Activated T-cell treated with anti-CD3 and anti-CD28 coated beads for 1 hour (primary cell): Measurements from ENCODE around the gene ACADVL.
A peak's percentile ranks its signal among the peaks of the same experiment; 100 is the strongest.
"Not testable (repeated sequence)": the region's sequence is repeated elsewhere in the genome, so short reads cannot be mapped to it uniquely, and the experiment has no call there.

Experiments used
- DNase-seq: peaks from one replicate; pipeline ENCODE4 v3.0.0-alpha.2; 2020; ENCODE audit warnings: low read depth

Gene ACADVL

DNA sequence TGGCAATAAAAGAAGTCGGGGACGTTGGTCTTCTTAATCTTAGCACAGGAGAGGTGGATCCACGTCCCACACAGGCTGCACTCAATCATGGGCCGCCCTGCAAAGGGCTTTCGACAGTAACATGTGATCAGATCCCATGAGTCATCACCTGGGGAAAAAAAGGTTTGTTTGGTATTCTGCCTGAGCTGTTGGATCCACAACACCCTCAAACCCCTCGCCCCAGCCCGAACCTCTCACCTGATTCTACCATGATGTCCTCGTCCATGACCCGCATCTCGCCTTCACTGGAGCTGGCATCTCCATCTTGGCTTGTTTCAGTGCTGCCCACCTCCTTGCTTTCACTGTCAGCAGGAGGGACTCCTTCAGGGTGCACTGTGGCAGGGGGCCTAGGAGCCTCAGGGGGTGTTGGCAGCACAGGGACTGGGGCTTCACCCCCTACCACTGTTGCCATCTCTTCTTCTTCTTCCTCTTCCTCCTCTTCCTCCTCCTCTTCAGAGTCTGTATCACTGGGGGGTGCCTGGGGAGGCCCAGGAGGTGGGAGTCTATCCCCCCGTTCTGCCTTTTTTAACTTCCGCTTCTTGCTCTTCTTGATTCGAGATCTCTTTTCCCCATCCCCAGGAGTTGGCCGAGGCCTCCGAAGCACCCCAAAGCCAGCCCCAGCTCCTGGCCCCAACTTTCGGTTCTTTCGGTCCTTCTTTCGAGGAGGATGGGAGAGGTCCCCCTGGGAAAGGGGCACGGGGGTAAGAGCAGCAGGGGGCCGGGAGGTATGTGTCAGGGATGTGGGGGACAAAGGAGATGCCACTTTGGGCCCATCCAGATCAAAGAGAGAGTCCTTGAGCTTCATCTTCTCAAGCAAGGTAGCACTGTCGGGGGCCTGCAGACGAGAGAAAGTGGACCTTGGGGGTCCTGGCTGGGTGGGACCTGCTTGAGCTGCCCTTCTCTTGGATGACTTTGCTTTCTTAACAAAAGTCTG lies 16.2 kb downstream of the ACADVL start:
- no peak for DNase-seq

DNA sequence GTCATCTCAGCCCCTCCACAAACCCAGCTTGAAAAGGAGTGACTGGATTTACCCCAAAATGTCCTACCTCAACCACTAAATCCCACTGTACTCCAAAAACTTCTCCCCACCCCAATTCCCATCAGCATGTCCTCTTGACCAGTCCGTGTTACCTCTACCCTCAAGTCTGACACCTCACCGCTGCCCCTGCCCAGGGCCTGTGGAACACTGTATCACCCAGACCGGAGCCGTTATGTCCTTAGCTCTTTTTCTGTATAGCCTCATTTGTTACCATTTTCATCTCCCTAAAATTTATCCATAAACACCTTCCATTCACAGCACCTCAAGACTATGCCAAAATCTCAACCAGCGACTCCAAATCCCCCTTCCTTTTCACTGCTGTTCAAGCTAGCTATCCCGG lies 17.1 kb downstream of the ACADVL start:
- DNase-seq, result no peak

DNA sequence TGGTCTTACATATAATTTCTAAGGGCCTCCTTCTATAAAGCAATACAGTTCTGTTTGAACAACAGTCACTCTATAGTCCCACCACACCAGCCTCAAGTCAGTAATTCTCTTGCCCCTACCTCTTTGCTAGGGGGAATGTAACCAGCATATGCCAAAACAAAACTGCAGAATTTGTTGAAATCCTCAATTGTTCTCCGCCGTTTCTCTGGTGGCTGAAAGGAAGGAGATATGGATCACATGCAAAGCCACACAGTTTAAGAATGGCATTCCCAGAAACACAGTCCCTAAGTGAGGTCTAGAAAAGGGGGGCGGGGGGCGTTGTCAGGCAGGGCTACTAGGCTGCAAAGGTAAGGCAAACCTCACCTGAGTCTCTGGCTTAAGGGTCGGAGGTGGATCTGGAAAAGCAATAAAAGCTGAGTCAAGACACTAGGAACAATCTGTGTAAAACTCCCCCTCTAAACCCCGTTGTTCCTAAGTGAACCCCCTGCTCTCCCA lies 17.6 kb downstream of the ACADVL start:
- no peak for DNase-seq

DNA sequence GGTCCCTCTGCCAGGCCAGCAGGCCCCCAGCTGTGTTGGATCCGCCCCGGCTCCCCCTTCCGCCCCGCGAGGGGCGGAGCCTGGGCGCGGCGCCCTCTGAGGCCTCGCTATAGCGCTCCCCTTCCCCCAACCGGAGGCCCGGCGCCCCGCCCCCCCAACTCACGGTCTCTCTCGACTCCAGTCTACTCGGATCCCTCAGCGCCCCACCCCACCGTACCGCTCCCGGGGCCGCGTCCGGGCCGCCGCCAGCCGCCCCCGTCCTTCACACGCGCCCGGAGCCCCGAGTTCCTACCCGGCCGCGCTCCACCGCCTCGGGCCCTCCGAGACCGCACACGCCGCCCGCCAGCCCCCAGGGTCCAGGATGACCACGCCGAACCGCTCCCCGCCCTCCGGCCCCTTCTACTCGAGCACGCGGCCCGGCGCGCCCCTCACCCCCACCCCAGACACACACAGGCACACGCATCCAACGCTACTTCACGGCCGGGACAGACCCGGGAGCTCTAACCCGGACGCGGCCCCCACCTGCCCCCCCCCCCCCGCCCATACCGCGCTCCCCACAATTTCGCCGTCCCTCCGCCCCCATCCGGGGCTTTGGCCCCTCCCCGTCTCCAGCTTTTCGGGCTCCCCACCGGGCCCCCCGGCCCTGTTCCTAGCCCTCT lies 18.2 kb downstream of the ACADVL start:
- peak; percentile 84 for DNase-seq

DNA sequence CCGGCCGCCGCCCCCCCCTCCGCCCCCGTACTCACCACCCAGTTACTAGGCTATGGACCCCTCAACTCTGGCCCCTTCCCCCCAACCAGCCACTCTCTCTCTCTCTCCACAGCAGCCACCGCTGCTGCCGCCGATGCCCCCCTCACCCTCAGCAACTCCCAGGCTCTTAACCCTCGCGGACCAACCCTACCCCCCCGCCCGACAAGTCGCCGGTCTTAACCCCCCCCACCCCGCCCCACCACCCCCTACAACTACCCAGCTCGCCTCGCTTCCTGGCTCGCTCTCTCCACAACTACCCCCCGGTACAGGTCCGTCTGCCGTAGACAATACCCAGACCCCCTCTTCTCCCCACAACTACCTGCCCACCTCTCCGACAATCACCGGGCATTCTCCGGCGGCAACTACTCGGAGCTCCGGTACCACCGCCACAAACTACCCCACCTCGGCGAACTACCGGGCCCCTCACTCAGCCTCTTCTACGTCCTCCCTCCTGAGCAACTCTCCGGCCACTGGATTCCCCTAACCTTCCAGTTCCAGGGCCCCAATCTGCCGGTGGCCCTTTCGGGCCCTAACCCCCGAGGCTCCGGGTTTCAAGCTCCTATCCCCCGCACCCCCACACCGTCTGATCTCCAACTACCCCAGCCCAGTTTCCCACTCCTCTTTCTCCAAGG lies 18.8 kb downstream of the ACADVL start:
- DNase-seq, result no peak

DNA sequence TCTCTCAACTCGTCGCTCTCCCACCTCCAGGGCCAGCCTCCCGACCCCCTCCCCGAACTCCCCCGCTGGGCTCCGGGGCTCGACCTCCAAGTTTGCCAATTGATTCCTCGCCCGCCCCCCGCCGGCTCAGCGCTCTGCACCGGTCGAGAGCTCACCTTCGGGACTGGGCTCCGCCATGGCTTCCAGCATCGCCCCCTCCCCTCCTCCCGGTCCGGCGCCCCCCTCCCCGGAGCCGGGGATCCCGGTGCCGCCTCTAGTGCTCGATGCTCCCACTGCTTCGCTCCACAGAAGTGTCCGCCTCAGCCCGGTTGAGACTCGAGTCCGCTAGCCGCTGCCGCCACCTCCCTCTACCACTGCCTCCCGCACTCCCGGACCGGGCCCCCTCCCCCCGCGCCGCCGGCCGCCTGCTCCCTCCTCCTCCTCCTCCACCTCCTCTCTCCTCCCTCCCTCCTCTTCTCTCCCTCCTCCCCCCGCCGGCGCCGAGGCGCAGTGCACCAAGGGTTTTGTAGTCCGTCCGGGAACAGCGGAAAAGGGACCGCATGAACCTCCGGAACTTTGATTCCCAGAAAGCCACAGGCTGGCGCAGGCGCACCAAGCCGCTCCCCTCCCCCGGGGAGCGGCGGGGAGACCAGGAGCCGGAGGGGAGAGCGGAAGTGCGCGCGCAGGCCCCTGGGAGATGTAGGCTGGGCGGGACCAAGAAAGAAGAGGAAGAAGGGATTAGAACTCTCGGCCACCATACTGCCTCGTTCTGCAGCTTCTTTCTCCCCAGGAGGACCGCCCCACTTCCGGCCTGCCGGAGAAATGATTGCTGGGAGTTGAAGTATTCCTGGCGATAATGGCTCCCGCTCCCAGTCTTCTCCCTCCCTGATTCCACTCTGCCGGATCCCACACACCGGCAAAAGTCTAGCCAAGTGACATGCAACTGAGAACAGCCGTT lies 19.6 kb downstream of the ACADVL start, which contains the start of gene PHF23:
PHF23 (minus strand) TSS at position 367 of the 937 bp plus-strand sequence; CDS start at position 189, 178 bp downstream.
- DNase-seq, result peak; percentile 94

DNA sequence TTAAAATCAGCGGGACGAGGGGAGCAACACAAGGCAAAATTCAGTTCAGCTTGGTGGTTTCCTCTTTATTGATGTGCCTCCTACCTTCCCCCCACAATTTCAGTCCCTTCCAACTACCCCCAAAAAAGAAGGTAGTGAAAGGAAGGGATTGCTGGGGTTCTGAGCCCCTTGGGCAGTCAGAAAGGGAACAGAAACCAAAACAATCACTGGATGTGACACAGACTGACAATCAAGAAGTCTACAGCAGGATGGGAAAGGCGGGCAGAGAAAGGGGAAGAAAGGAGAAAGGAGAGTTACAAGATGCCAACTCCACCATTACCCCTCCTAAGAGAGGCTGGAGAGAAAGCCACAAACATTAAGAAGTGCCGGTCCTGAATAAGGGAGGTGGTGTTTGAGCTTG lies 20.6 kb downstream of the ACADVL start:
- no peak for DNase-seq

DNA sequence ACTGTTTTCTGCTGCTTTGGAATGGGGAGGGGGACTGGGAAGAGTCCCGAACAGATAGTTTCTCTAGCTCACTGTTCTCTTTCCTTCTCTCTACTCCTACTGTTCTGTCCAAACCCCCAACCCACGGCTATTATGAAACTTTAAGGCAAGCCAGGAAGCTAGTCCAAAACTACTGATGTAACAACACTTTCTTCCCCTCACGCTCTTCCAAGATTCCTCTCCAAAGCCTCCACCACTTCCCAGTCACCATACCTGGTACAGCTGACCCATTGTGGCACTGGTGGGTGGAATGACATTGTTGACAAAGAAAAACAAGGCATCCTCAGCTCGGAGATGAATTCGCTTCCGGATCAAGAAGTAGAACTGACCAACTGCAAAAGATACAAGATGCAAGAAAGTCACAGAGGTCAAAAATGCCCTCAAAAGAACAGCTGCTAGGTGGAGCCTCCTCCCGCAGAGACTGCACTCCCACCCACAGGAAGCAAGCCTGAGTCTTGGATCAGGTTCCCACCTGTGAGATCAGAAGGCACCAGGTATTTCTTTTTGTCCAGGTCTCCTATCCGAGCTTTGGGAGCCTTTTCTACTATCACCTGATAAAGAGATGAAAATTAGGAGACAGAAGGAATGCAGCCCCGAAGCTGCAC lies 21.5 kb downstream of the ACADVL start:
- no peak for DNase-seq

DNA sequence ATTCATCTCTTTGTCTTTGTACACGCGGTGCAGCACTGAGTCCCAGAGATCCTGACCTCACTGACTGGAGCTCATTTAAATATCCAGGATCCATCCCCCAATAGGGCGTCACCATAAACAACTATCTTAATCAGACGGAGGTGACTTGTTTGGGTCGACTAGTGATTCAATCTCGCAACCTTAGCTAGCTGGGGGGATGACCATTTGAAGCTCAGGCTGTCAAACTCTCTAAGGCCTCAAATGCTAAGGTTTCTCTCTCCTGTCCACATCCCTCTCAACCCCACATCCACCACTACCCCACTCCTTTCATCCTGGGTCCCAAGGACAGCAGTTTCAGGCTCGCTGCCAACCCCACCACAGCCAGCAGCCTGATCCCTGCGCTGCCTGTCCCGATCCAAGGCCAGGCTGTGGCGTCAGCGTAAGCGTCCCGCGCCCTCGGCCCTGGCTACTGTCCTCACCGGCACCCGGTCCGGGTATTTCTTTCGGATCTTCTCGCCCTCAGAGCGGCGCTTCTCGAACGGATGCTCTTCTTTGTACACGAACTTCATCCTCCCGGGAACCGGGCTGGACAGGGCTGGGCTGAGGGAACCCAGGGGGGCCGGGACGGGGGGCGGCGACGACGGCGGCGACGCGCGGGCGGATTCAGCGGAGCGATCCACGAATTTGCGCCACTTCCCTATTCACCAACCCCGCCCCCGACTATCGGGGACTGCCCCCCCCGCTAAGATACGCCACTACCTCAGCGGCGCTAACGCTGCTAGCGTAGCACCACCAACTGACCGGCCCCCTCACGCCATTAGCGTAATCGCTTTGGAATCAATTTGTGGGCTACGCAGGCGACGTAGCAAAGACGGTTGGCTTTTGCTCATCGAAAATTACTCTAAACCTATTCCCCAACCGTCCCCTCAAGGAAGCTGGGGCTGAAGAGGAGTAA lies 22.3 kb downstream of the ACADVL start, which contains the start of gene GABARAP:
GABARAP (minus strand) TSS at position 667 of the 934 bp plus-strand sequence; CDS start at position 548, 119 bp downstream.
- peak; percentile 94 for DNase-seq

DNA sequence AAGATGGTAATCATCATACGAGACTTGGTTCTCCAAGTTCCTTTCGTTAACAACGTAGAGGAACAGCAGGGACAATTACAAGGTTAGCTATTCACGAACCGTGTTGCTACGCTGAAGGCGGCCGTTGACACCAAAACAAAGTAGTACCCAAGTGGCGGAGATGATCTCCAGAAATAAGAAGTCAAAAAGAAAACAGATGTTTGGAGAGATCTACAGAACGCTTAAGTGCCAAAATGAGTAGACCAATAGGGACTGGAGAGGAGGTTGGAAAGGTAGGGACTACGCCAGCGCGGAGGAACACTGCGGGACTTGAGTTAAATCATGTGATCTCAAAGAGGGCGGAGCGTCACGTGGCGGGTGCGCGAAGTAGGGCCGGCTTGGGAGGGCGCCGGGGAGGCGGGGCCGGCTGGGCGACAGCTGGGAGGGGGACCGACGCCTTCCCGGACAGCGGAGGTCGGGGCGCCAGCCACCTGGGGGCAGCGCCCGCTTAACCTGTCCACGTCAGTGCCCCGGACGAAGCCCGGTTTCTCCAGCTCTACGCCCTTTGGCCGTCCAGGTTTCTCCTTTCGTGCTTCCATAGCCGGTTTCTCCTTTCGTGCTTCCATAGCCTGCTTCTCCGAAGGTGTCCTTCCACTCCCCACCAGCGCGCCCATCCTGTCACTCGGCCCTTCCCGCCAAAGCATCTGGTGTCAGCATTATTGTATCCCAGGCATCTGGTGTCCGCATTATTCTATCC lies 23.1 kb downstream of the ACADVL start:
- DNase-seq, result peak; percentile 93

DNA sequence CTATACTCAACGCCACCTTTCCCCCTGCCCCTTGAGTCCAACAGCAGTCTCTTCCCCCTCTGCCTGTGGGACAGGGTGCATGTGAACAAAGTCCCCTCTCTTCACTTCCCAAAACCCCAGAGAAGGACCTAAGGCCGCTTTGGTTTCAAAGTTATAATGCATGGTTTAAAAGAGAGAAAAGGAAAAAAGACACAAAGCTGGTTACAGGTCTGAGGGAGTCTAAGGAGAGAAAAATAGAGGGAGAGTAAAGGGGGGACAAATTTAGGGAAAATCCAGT lies 23.7 kb downstream of the ACADVL start:
- DNase-seq, result no peak

DNA sequence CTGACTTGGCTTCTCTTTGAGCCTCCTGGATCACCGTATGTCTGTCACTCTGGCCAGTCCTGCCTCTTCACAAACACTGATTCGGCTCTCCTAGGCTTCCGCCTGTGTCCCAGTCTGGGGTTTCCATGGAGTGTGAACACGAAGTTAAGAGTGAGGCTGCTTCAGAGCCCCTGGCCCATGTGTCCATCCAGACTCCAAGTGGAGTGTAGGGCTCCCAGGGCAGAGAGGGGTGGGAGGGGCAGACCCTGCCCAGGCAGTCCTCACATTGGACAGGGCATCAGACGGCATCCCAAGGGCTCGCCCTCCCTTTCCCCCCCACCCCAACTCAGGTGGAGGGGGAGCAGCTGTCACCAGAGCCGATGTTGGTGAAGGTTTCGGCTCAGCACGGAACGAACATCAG lies 24.1 kb downstream of the ACADVL start:
- DNase-seq, result not testable (repeated sequence)

DNA sequence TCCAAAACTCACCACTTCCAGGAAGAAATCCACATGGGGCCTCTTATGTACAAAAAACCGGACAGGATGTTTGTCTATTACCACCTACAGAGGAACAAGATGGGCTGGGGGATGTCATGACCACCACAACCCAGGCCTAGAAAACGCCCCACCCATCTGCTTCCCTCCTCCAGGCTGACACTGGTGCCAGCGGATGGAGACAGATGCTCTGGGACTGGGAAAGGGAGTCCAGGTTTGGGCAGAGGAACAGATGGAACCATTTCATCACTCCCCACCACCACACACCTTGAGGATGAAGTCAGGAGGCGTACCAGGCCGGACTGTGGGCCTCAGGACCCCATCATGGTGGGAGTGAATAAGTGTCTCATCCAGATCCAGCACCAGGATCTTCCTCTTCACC lies 27.0 kb downstream of the ACADVL start:
- no peak for DNase-seq

DNA sequence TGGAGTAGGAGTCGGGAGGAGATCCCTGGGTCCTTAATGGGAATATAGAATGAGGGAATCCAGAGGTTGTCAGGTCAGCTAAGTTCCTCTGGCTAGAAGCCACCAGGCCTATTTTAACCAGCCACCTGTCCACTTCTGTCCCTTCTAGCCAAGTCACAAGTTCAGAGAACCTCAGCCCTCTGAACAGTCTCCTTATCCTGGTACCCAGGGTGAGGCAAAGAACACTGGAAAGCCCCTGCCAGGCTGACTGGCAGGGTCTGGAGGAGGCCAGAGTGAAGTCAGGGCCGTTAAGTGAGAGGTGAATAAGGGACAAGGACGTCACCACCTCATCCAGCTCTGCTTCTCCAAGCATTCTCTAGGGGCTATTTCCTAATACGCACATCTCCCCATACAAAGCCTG lies 29.1 kb downstream of the ACADVL start:
- no peak for DNase-seq

DNA sequence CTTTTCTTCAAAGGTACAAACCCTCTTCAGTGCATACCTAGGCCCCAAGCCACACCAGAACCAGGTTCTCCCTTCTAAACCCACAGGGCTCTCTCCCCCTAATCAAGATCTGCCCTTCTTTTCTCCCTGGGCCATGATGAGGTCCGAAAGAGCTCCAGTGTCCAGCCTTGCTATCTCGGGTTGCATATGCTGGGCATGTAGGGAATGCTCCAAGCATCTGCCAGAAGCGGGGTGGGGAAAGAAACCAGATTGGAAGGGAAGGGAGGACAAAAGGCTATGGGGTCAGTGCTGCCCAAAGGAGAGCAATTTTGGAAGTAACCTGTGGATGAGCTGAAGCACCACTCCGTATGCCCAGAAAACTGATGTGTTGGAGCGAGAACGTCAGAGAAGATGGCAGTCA lies 29.5 kb downstream of the ACADVL start:
- DNase-seq, result no peak

DNA sequence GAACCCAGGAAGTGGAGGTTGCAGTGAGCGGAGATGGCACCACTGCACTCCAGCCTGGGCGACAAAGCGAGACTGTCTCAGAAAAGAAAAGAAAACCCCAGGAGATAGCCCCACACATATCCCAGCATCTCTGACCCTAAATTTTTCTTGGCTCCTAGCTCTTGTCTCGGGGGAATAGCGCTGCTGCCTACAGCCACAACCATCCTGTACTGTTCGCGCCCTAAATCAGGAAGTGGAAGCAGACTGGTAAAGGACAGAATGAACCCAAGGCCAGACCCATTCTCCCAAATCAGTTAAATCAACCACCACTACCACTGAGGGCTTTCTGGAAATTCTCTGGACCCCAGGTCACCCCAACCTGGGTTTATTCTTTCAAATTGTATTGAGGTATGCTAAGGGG lies 30.1 kb downstream of the ACADVL start:
- no peak for DNase-seq

DNA sequence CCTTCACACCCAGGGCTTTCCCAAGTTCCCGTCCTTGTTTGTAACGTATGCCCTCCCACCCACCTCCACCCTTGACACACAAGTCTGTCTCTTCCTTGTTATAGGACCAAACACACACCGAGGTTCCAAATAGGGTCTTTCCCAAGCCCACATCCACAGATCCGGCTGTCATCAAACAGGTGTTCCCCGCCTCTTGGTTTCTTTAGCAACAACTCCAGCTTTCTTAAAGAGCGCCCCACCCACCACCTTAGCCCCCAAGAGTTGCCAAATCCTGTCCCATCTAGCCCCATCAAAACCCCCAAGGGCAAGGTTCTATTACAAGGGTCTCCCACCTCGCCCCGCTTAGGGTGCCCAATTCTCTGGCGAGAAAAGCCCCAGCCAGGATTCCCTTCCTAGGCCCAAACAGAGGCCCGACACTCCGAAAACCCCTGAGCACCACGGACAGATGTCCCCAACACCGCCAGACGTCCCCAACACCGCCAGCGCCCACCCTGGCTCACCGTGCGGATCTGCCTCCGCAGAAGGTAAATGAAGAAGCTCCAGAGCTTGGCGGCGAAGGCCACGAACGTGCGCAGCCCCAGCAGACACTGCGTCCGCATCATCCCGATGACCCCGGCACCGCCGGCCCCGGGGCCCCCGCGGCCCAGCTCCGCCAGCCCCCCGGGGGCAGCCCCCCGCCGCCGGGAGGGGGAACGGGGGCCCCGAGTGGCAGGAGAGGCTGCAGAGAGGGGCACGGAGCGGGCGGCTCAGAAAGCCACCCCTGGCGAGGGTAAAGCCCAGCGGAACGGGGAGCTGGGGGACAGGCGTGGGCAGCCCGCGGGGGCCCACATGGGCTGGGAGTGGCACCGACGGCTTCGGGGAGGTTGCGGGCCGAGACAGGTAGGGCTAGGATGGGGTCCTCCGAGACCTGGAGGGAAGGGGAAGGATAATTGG lies 31.2 kb downstream of the ACADVL start:
- DNase-seq, result no peak

DNA sequence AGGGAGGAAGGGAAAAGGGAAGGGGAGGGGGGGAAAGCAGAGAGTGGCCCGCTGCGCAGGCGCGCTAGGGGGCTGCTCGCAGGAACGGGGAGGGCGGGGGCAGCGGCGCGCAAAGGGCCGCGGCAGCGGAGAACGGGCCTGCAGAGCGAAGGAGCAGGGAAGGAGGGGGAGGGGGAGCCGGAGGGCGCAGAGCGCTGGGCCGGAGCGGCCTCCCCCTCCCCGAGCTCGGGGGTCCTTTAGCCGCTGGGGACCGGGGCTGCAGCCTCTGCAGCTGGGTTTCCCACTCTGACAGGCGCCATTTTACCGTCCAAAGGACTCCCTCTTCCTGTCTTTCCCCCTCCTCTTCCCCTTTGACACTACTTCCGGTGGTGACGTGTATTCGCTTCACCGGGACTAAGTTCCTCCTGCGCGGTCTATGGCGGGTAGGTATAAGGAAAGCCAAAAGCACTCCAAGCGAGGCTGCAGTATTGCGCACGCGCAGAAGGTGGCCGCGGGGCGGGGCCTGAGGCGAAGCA lies 32.0 kb downstream of the ACADVL start, which contains the start of gene CTDNEP1:
CTDNEP1 (minus strand) TSS at position 74 of the 515 bp plus-strand sequence. CDS start 438 bp downstream, outside the sequence.
- peak; percentile 67 for DNase-seq
